ACC112 (cell line): ENCODE results near the gene OXCT2.
"Not testable (repeated sequence)": the region's sequence is repeated elsewhere in the genome, so short reads cannot be mapped to it uniquely, and the experiment has no call there.

ENCODE experiments used
- H2AFZ ChIP-seq: fragments of 200-600 bp; sonication (generic); one replicate; pipeline ENCODE4 v1.6.0; 2017; ENCODE audit warnings: antibody characterized with exemption, low read length; ENCODE audit not compliant: unreplicated experiment
- H3K27ac ChIP-seq: fragments of 200-600 bp; sonication (generic); 2 replicates; pipeline ENCODE4 v1.5.1; 2014; ENCODE audit warnings: low read depth, mild to moderate bottlenecking, antibody characterized with exemption, low read length, moderate library complexity
- H3K27me3 ChIP-seq: fragments of 200-600 bp; sonication (generic); 2 replicates; pipeline ENCODE4 v1.6.1; 2014; ENCODE audit warnings: mild to moderate bottlenecking, antibody characterized with exemption, low read length, moderate library complexity, mixed read lengths; ENCODE audit not compliant: insufficient read depth
- H3K36me3 ChIP-seq: fragments of 200-600 bp; sonication (generic); 2 replicates; pipeline ENCODE4 v1.6.1; 2016; ENCODE audit warnings: mild to moderate bottlenecking, antibody characterized with exemption, low read length, moderate library complexity, mixed read lengths; ENCODE audit not compliant: insufficient read depth
- H3K4me1 ChIP-seq: fragments of 200-600 bp; sonication (generic); one replicate; pipeline ENCODE4 v1.6.1; 2016; ENCODE audit warnings: low read length, mixed read lengths; ENCODE audit not compliant: insufficient read depth, unreplicated experiment, control insufficient read depth
- H3K4me3 ChIP-seq: fragments of 200-600 bp; sonication (generic); 2 replicates; pipeline ENCODE4 v1.5.1; 2014; ENCODE audit warnings: mild to moderate bottlenecking, low read depth, low read length
- H3K79me2 ChIP-seq: fragments of 200-600 bp; sonication (generic); one replicate; pipeline ENCODE4 v1.6.0; 2016; ENCODE audit warnings: low read length; ENCODE audit not compliant: control insufficient read depth, unreplicated experiment, insufficient read depth

OXCT2 gene

GRCh38 chr1:39776400-39776713 lies 5.2 kb upstream of the OXCT2 start:
- Histone ChIP-seq H3K27me3 (peaks cover 19% of the 10 kb centered on the region), H3K36me3 (no peaks in the 10 kb centered on the region), H3K4me1 (no peaks in the 10 kb centered on the region), H3K4me3 (no peak overlapping the region), H3K79me2 (no peaks in the 10 kb centered on the region), H2AFZ (no peak overlapping the region), H3K27ac (no peak overlapping the region)

- not testable (repeated sequence) for H3K79me2 ChIP-seq, H3K4me3 ChIP-seq, H3K36me3 ChIP-seq, H2AFZ ChIP-seq, H3K27ac ChIP-seq, H3K4me1 ChIP-seq
- H3K27me3 ChIP-seq: peaks cover 14% of the 10 kb centered on the region
Observed at GRCh38 chr1:39775676-39776399, 4.7 kb upstream of the OXCT2 start.

- not testable (repeated sequence) for H3K79me2 ChIP-seq, H3K27ac ChIP-seq, H3K4me3 ChIP-seq
Observed at GRCh38 chr1:39775141-39775540, 4.0 kb upstream of the OXCT2 start.

GRCh38 chr1:39773369-39773979 lies 2.3 kb upstream of the OXCT2 start:
- H3K27me3 ChIP-seq, H3K4me1 ChIP-seq, H3K79me2 ChIP-seq, H3K36me3 ChIP-seq, H3K4me3 ChIP-seq, H3K27ac ChIP-seq, H2AFZ ChIP-seq: not testable (repeated sequence)

More at GRCh38 chr1:39775141-39775540, 4.0 kb upstream of the OXCT2 start:
- H3K36me3 ChIP-seq, H3K4me1 ChIP-seq, H3K27me3 ChIP-seq, H2AFZ ChIP-seq: not testable (repeated sequence)

- H3K36me3 ChIP-seq, H3K27ac ChIP-seq, H3K79me2 ChIP-seq, H3K27me3 ChIP-seq, H3K4me1 ChIP-seq, H2AFZ ChIP-seq: not testable (repeated sequence)
- H3K4me3 ChIP-seq: peak overlapping the region; percentile 74
Observed at GRCh38 chr1:39770100-39771021, 787 bp downstream of the OXCT2 start.

GRCh38 chr1:39769502-39769901 lies 1.6 kb downstream of the OXCT2 start:
- H3K4me3 ChIP-seq, H3K27me3 ChIP-seq, H3K27ac ChIP-seq, H2AFZ ChIP-seq, H3K36me3 ChIP-seq, H3K79me2 ChIP-seq, H3K4me1 ChIP-seq: not testable (repeated sequence)

DNA sequence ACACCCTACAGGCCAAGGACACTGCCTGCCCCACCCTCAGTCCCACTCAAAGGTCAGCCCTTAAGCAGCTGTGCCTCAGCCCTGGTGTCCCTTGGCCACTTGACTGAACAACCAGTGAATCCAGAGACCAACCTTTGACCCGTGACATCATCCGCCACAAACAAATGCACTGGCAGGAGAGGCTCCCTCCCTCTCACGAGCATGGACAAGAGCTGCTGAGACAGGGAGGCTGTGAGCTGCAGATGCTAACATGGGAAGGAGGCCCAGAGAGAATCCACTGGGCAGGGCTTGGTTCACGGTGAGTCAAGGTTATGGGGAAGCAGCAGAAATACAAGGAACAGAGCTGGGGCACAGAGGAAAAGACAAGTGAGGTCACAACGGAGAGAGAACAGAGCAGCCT lies 4.7 kb downstream of the OXCT2 start:
- not testable (repeated sequence) for H3K79me2 ChIP-seq, H3K27me3 ChIP-seq, H3K27ac ChIP-seq, H3K4me3 ChIP-seq, H3K36me3 ChIP-seq, H3K4me1 ChIP-seq, H2AFZ ChIP-seq

GRCh38 chr1:39764512-39764911 lies 6.6 kb downstream of the OXCT2 start:
- not testable (repeated sequence) for H3K4me3 ChIP-seq, H2AFZ ChIP-seq, H3K4me1 ChIP-seq, H3K79me2 ChIP-seq, H3K27me3 ChIP-seq, H3K27ac ChIP-seq, H3K36me3 ChIP-seq

DNA sequence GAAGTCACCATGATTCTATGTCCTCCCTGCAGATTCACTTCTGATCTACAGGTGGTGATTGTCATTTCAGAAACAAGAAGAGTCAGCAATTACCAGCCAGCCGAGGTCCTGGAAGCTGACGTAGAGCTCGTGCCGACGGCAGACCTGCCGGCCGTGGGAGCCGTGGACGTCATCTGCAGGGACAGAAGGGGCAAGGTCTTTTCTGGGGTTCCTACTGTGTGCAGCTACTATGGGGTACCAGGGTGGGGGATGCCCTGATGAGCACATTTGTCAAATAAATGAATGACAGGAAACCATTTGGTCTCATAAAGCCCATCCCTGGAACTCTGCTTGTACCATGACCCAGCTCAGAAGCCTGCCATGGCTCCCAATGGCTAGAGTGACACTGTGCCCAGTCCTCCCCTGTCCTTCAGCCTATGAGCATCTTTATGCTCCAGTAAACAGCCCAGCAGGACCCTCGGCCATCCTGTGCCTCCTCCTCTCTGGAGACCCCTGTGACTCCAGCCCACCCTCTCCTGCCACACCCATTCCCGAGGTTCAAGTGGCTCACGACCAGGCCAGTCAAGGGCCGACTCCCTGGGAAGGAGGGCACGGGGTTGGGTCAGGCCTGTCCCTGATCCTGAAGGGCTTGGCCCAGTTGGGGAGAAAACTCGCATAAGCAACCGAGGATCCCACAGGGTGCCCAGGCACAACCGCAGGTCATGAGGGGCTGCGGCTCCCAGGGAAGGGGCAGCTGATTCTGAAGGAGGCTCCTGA lies 7.4 kb downstream of the OXCT2 start:
- not testable (repeated sequence) for H3K4me1 ChIP-seq, H3K4me3 ChIP-seq, H3K79me2 ChIP-seq, H3K27ac ChIP-seq, H3K36me3 ChIP-seq, H2AFZ ChIP-seq, H3K27me3 ChIP-seq

GRCh38 chr1:39762550-39763540 lies 8.3 kb downstream of the OXCT2 start:
- Histone ChIP-seq H3K4me3 (no peak overlapping the region), H2AFZ (no peak overlapping the region), H3K4me1 (peaks cover 6% of the 10 kb centered on the region), H3K79me2 (no peaks in the 10 kb centered on the region), H3K27ac (no peak overlapping the region), H3K27me3 (no peaks in the 10 kb centered on the region), H3K36me3 (no peaks in the 10 kb centered on the region)
